Fibroblast of mammary gland (primary cell): ENCODE data around the gene ZNF622.
A peak's percentile ranks its signal among the peaks of the same experiment; 100 is the strongest.

Experiments used
- DNase-seq: peaks from one replicate; pipeline ENCODE4 v3.0.0-alpha.2; 2010; ENCODE audit warnings: low read depth
- H3K4me3 ChIP-seq: 2 replicates; pipeline ENCODE4 v1.5.1; 2011; ENCODE audit warnings: low read depth, mild to moderate bottlenecking, low read length, moderate library complexity; ENCODE audit not compliant: control insufficient read depth
- TF ChIP-seq, protein P1 (sequence below): conservative IDR thresholded peaks from 2 replicates; pipeline ENCODE4 v1.5.1; 2011; ENCODE audit warnings: low read depth, low read length, inconsistent platforms; ENCODE audit not compliant: control insufficient read depth, insufficient read depth

The ZNF622 gene

GRCh38 chr5:16504571-16504970, 39.0 kb upstream of the ZNF622 start:
- no peak overlapping the region for H3K4me3 ChIP-seq
- TF ChIP-seq, protein P1, sequence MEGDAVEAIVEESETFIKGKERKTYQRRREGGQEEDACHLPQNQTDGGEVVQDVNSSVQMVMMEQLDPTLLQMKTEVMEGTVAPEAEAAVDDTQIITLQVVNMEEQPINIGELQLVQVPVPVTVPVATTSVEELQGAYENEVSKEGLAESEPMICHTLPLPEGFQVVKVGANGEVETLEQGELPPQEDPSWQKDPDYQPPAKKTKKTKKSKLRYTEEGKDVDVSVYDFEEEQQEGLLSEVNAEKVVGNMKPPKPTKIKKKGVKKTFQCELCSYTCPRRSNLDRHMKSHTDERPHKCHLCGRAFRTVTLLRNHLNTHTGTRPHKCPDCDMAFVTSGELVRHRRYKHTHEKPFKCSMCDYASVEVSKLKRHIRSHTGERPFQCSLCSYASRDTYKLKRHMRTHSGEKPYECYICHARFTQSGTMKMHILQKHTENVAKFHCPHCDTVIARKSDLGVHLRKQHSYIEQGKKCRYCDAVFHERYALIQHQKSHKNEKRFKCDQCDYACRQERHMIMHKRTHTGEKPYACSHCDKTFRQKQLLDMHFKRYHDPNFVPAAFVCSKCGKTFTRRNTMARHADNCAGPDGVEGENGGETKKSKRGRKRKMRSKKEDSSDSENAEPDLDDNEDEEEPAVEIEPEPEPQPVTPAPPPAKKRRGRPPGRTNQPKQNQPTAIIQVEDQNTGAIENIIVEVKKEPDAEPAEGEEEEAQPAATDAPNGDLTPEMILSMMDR, result no peak
- DNase-seq, result no peak

DNA sequence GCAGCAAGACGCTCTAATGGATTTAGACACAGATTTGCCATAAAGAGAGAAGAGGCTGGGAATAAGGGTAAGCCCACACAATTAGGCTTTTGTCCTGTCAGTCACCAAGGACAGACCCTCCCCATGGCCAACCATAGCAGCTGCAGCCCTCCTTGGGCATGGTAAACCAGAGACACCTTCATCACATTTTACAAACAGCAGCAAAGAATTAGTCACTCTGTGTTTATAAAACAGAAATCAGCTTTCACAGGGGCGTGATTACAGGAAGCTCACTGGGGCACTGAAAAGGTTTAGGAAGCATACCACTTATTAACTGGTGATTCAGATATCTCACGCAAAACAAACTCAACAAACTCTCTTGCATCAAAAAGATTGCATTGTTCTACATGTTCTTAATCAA, 37.3 kb upstream of the ZNF622 start:
- DNase-seq, result no peak
- H3K4me3 ChIP-seq, result no peak overlapping the region
- TF ChIP-seq, protein P1, result no peak

DNA sequence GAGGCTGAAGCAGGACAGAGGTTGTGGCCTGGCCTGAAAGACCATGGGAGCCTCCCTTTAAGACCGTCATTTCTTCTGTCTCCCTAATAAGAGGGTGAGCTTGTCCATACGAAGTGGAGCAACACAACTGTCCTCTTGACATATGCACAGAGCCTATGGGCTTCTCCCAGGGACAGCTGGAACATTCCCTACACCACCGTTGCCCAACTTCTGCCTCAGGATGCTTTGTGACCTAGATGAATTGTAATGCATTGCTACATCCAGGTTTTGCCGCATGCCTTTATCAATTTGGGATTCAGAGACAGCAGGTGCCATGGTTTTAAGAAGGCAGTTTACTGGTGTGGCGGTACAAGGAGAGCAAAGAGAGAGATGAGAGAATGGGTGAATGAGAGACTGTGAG, 34.4 kb upstream of the ZNF622 start:
- DNase-seq, result no peak
- no peak overlapping the region for H3K4me3 ChIP-seq
- TF ChIP-seq, protein P1, result no peak

DNA sequence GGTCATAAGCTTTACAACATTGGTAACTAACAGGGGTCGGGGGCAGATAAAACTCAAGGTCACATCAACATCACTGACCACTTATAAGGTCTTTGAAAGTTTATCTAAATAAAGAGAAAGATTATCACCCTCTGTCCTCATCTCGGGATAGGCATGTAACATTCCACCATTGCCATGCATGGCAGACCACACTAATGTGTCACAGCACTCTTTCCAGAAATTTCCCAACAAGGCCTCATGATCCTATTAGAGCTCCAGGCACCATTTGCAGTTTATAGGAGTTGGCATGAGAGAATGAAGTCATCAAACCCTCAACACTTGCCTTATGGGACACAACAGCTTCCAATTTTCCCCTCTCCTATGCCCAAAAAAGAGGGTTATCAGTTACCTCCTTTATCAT, 31.9 kb upstream of the ZNF622 start:
- no peak overlapping the region for H3K4me3 ChIP-seq
- no peak for DNase-seq
- TF ChIP-seq, protein P1, result no peak

- TF ChIP-seq, protein P1, result no peak
- H3K4me3 ChIP-seq, result no peak overlapping the region
- DNase-seq, result no peak
Measured at GRCh38 chr5:16493261-16493660, 27.7 kb upstream of the ZNF622 start.

GRCh38 chr5:16492398-16493140, 27.0 kb upstream of the ZNF622 start:
- H3K4me3 ChIP-seq, result no peak overlapping the region
- DNase-seq, result peak; percentile 81
- TF ChIP-seq, protein P1, result no peak
